Stimulated activated CD8-positive, alpha-beta memory T cell treated with anti-CD3 and anti-CD28 coated beads, Interleukin-12 subunit alpha, Interleukin-12 subunit beta, amount 100 ng/mL, for 24 hours (primary cell): ENCODE data around the gene POU2AF3.

Experiments
- DNase-seq: peaks from one replicate; pipeline ENCODE4 v3.0.0-alpha.2; 2020; ENCODE audit errors: extremely low read depth

POU2AF3 gene

DNA sequence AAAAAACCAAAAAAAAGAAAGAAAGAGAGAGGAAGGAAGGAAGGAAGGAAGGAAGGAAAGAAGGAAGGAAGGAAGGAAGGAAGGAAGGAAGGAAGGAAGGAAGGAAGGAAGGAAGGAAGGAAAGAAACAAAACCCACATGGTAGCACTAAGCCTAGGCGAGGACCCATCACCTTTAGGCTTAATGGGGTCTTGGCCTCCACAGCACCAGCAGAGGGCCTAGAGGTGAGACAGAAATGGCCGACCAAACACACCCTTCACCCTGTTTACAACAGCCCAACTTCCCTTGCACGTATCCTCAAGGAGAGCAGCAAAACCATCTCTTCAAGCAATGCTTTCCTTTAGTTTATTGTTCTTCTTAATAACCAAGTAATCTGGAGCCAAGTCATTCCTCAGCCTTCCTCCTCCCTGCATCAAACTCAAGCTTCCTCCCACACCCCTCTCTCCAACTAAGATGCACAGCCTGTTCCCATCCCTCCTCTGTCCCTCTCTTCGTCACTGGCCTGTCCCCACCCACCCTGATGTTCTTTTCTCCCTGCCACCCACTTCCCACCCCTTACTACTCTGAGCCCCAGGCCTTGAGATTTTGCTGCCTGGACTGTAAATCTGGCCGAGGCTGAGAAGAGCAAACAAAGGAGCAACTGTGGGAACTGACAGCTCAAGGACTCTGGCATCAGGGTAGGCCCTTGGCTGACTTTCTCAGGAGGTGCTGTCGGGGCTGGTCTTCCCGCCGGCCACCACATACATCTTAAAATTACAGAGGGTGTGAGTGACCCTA is 54.8 kb downstream of the POU2AF3 start:
- DNase-seq, result no peak

DNA sequence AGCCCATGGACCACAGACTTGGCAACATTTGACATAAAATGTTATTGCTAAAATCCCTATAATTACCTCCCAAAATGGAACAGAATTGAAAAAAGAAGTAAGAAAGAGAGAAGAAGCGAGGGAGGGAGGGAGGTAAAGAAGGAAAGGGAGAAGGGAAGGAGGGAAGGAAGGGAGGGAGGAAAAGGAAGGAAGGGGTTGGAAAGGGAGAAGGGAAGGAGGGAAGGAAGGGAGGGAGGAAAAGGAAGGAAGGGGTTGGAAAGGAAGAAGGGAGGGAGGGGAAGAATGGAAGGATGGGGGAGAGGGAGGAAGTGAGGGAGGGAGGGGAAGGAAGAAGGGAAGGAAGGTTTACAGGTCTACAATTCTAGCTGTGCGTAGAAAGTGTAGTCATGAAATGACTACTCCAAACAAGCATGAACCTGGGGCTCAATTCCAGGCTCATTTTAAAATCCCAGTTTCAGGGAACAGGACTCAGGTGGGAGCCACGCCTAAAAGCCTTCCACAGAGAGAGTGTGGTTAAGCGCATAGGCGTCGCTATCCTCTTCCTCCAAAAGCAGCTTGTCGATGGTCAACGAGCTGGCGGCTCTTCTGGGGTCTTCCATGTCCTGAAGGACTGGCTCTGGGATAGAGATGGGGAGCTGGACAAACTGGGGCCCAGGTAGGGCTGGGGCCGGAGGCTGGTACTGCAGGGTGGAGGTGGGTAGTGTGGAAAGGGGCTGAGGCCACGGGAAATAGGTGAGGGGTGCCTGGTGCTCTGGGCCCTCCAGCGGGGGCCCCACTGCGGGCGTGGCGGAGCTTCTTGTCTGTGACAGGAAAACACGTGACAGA is 55.6 kb downstream of the POU2AF3 start:
- DNase-seq, result no peak

DNA sequence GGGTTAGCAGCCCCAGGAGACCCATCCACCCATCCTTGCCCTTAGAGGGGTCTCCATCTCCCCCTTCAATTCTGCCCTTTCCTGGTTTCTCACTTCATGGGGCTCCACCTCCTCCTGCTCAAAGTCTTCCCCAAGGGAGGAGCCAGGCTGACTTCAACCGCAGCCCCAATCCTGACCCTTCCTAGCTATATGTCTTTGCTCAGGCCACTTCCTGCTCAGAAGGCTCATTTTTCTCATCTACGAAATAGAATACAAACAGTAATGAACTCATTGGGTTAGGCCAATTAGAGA is 56.2 kb downstream of the POU2AF3 start:
- DNase-seq, result no peak

GRCh38 chr11:111355101-111355500 is 56.8 kb downstream of the POU2AF3 start:
- no peak for DNase-seq

- DNase-seq, result no peak
Measured at GRCh38 chr11:111355956-111356659, 57.8 kb downstream of the POU2AF3 start.

DNA sequence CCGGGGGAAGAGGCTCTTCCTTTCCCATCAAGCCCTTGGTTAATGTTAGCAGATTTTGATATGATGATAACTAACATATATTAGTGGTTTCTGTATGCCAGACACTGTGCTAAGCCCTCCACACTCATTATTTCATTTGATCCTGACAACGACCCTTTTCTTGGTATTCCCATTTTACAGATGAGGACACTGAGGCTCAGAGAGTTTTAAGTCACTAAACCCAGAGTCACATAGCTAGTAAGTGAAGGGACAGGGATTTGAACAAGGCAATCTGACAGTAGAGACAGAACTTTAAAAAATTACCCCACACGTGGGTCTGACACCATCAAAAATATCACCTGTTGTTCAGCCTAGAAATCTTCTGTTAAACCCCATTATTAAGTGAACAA is 58.3 kb downstream of the POU2AF3 start:
- DNase-seq, result no peak

DNA sequence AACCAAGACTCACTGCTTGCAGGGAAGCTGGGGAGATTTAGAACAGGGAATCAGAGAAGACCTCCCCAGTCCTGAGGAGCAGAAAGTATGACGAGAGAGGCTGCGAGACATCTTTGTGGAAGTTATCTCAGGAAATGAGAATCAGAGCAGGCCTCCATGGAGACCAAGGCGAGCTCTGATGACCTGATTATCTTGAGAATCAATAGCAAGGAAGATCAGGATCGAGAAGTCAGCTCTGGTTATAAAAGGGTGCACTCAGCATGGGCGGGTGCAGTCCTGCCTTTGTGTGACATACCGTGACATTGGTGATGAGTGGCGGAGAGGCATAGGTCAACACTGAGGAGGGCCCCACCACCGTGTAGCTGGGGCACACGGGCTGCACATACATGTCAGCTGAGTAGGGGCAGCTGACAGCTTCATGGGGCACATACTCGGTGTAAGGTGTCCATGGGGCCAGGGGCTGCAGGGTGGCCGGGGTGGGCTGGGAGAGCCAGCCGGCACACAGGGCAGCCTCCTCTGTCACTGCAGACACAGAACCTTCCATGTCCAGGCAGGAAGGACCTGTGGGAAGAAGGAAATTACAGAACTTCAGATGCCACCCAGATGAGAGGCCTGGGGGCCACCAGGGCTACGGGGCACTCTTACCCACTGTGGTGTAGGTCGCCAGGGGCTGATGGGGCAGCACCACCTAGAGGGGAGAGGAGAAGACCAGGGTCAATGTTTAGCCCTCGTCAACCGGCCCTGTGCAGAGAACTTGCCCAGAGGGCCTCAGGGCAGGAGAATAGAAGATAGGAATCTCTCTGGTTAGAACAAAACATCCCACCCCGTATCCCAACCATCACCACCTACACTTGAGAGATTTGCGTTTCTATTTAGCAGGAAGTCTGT is 59.0 kb downstream of the POU2AF3 start:
- DNase-seq, result no peak
